Measurements from ENCODE around the gene EGFR. TPM values are rescaled to one million over a fixed set of nuclear protein-coding genes. Genes with fewer than 3 reads are reported as not detected.

EGFR gene
- total RNA-seq, 1 donor from 2014 or later: not detected

GRCh38 chr7:55127135-55127551 is 108.3 kb downstream of the EGFR start:
- Mint-ChIP-seq H3K27me3 (peaks cover 19% of the 10 kb centered on the region), H3K36me3 (ENCODE audit: low read depth) (no peaks in the 10 kb centered on the region), H3K9me3 (no peaks in the 10 kb centered on the region), H3K27ac (no peak overlapping the region), H3K4me3 (no peak overlapping the region), H3K4me1 (peaks cover 8% of the 10 kb centered on the region)
- no peak for DNase-seq
- intact Hi-C loops (cut with micrococcal nuclease): no loop called here

GRCh38 chr7:55127622-55128081 is 108.8 kb downstream of the EGFR start:
- no peak overlapping the region for H3K27ac Mint-ChIP-seq
- H3K4me3 Mint-ChIP-seq: no peak overlapping the region
- no peak for DNase-seq
- H3K4me1 Mint-ChIP-seq: peaks cover 10% of the 10 kb centered on the region
- peaks cover 16% of the 10 kb centered on the region for H3K27me3 Mint-ChIP-seq
- no peaks in the 10 kb centered on the region for H3K9me3 Mint-ChIP-seq
- H3K36me3 Mint-ChIP-seq (ENCODE audit: low read depth): no peaks in the 10 kb centered on the region
- intact Hi-C loops (cut with micrococcal nuclease): no loop called here

GRCh38 chr7:55128693-55129394 is 110.0 kb downstream of the EGFR start:
- Mint-ChIP-seq H3K36me3 (ENCODE audit: low read depth) (no peaks in the 10 kb centered on the region), H3K9me3 (no peaks in the 10 kb centered on the region), H3K4me3 (no peak overlapping the region), H3K4me1 (peaks cover 15% of the 10 kb centered on the region), H3K27me3 (peaks cover 10% of the 10 kb centered on the region), H3K27ac (no peak overlapping the region)
- no peak for DNase-seq
- intact Hi-C loops (cut with micrococcal nuclease): no loop called here

GRCh38 chr7:55129541-55130394 is 111.0 kb downstream of the EGFR start:
- no peaks in the 10 kb centered on the region for H3K36me3 Mint-ChIP-seq (ENCODE audit: low read depth)
- no peak overlapping the region for H3K4me3 Mint-ChIP-seq
- H3K4me1 Mint-ChIP-seq: peaks cover 15% of the 10 kb centered on the region
- H3K27ac Mint-ChIP-seq: no peak overlapping the region
- H3K27me3 Mint-ChIP-seq: peaks cover 9% of the 10 kb centered on the region
- intact Hi-C loops (cut with micrococcal nuclease): loop anchor here (2.0 to 5.0 kb wide), 3 partner anchors 57 to 178 kb away; no protein-coding TSS in a partner anchor
- H3K9me3 Mint-ChIP-seq: no peaks in the 10 kb centered on the region
- DNase-seq: no peak

- H3K9me3 Mint-ChIP-seq: peaks cover 3% of the 10 kb centered on the region
- intact Hi-C loops (cut with micrococcal nuclease): loop anchor here (2.0 to 5.0 kb wide), 3 partner anchors 58 to 177 kb away; no protein-coding TSS in a partner anchor
- peaks cover 15% of the 10 kb centered on the region for H3K4me1 Mint-ChIP-seq
- H3K36me3 Mint-ChIP-seq (ENCODE audit: low read depth): no peaks in the 10 kb centered on the region
- H3K27ac Mint-ChIP-seq: no peak overlapping the region
- DNase-seq: no peak
- H3K27me3 Mint-ChIP-seq: peaks cover 7% of the 10 kb centered on the region
- H3K4me3 Mint-ChIP-seq: no peak overlapping the region
Measured at GRCh38 chr7:55130395-55131141, 111.8 kb downstream of the EGFR start.

- H3K27me3 Mint-ChIP-seq: peaks cover 2% of the 10 kb centered on the region
- intact Hi-C loops (cut with micrococcal nuclease): loop anchor here (2.0 to 5.0 kb wide), 3 partner anchors 59 to 176 kb away; no protein-coding TSS in a partner anchor
- peaks cover 15% of the 10 kb centered on the region for H3K4me1 Mint-ChIP-seq
Measured at GRCh38 chr7:55131142-55131929, 112.5 kb downstream of the EGFR start.

GRCh38 chr7:55132550-55132889 is 113.7 kb downstream of the EGFR start:
- Mint-ChIP-seq H3K4me1 (peaks cover 15% of the 10 kb centered on the region), H3K4me3 (no peak overlapping the region)
- intact Hi-C loops (cut with micrococcal nuclease): loop anchor here (2.0 to 5.0 kb wide), 3 partner anchors 46 to 175 kb away; no protein-coding TSS in a partner anchor

More at GRCh38 chr7:55131142-55131929, 112.5 kb downstream of the EGFR start:
- H3K9me3 Mint-ChIP-seq: peaks cover 5% of the 10 kb centered on the region
- H3K27ac Mint-ChIP-seq: no peak overlapping the region
- no peaks in the 10 kb centered on the region for H3K36me3 Mint-ChIP-seq (ENCODE audit: low read depth)
- no peak for DNase-seq
- H3K4me3 Mint-ChIP-seq: no peak overlapping the region

GRCh38 chr7:55132890-55133551 is 114.2 kb downstream of the EGFR start:
- Mint-ChIP-seq H3K4me1 (peaks cover 15% of the 10 kb centered on the region), H3K27me3 (peaks cover 9% of the 10 kb centered on the region), H3K36me3 (ENCODE audit: low read depth) (no peaks in the 10 kb centered on the region), H3K27ac (peak overlapping the region; percentile 57), H3K4me3 (no peak overlapping the region), H3K9me3 (peaks cover 9% of the 10 kb centered on the region)
- DNase-seq: peak; percentile 61
- intact Hi-C loops (cut with micrococcal nuclease): loop anchor here (2.0 to 5.0 kb wide), 3 partner anchors 46 to 174 kb away; no protein-coding TSS in a partner anchor

More at GRCh38 chr7:55132550-55132889, 113.7 kb downstream of the EGFR start:
- peaks cover 9% of the 10 kb centered on the region for H3K9me3 Mint-ChIP-seq
- DNase-seq: no peak
- H3K27ac Mint-ChIP-seq: peak overlapping the region; percentile 8
- no peaks in the 10 kb centered on the region for H3K36me3 Mint-ChIP-seq (ENCODE audit: low read depth)
- peaks cover 9% of the 10 kb centered on the region for H3K27me3 Mint-ChIP-seq

GRCh38 chr7:55133630-55134358 is 115.0 kb downstream of the EGFR start:
- Mint-ChIP-seq H3K27me3 (peaks cover 9% of the 10 kb centered on the region), H3K27ac (no peak overlapping the region), H3K4me1 (peaks cover 15% of the 10 kb centered on the region), H3K36me3 (ENCODE audit: low read depth) (no peaks in the 10 kb centered on the region), H3K4me3 (no peak overlapping the region), H3K9me3 (peaks cover 9% of the 10 kb centered on the region)
- intact Hi-C loops (cut with micrococcal nuclease): loop anchor here (2.0 to 5.0 kb wide), 3 partner anchors 47 to 174 kb away; no protein-coding TSS in a partner anchor
- no peak for DNase-seq

- H3K27ac Mint-ChIP-seq: no peak overlapping the region
- intact Hi-C loops (cut with micrococcal nuclease): loop anchor here (5.0 kb wide), 2 partner anchors 62 to 173 kb away; no protein-coding TSS in a partner anchor
- H3K36me3 Mint-ChIP-seq (ENCODE audit: low read depth): no peaks in the 10 kb centered on the region
Measured at GRCh38 chr7:55134359-55134725, 115.5 kb downstream of the EGFR start.

GRCh38 chr7:55134786-55135185 is 116.0 kb downstream of the EGFR start:
- no peak overlapping the region for H3K27ac Mint-ChIP-seq
- no peak overlapping the region for H3K4me3 Mint-ChIP-seq
- intact Hi-C loops (cut with micrococcal nuclease): loop anchor here (5.0 kb wide), 2 partner anchors 62 to 173 kb away; no protein-coding TSS in a partner anchor
- peaks cover 9% of the 10 kb centered on the region for H3K9me3 Mint-ChIP-seq
- DNase-seq: no peak
- H3K27me3 Mint-ChIP-seq: peaks cover 6% of the 10 kb centered on the region
- peaks cover 13% of the 10 kb centered on the region for H3K4me1 Mint-ChIP-seq
- H3K36me3 Mint-ChIP-seq (ENCODE audit: low read depth): no peaks in the 10 kb centered on the region

More at GRCh38 chr7:55134359-55134725, 115.5 kb downstream of the EGFR start:
- H3K4me1 Mint-ChIP-seq: peaks cover 13% of the 10 kb centered on the region
- H3K9me3 Mint-ChIP-seq: peaks cover 9% of the 10 kb centered on the region
- H3K4me3 Mint-ChIP-seq: no peak overlapping the region
- peaks cover 6% of the 10 kb centered on the region for H3K27me3 Mint-ChIP-seq
- no peak for DNase-seq

- H3K27ac Mint-ChIP-seq: no peak overlapping the region
- H3K9me3 Mint-ChIP-seq: peaks cover 9% of the 10 kb centered on the region
- no peak for DNase-seq
- intact Hi-C loops (cut with micrococcal nuclease): no loop called here
- no peaks in the 10 kb centered on the region for H3K36me3 Mint-ChIP-seq (ENCODE audit: low read depth)
- no peak overlapping the region for H3K4me3 Mint-ChIP-seq
- H3K27me3 Mint-ChIP-seq: peaks cover 6% of the 10 kb centered on the region
- H3K4me1 Mint-ChIP-seq: peaks cover 8% of the 10 kb centered on the region
Measured at GRCh38 chr7:55135462-55135861, 116.6 kb downstream of the EGFR start.

Data from activated CD4-positive, alpha-beta T cell treated with anti-CD3 and anti-CD28 coated beads, Interleukin-2, amount 10 ng/mL, durations not matched to agents 24 days and 14 days (primary cell).